Type B pancreatic cell (in vitro differentiated cells): Measurements from ENCODE around the gene TICAM2. TPM values are rescaled to one million over a fixed set of nuclear protein-coding genes. Genes with fewer than 3 reads are reported as not detected.
A peak's percentile ranks its signal among the peaks of the same experiment; 100 is the strongest.
"Not testable (repeated sequence)": the region's sequence is repeated elsewhere in the genome, so short reads cannot be mapped to it uniquely, and the experiment has no call there.

Experiments
- DNase-seq: peaks from one replicate; pipeline ENCODE4 v3.0.0; 2021; ENCODE audit warnings: mixed read lengths; ENCODE audit not compliant: unreplicated experiment; ENCODE audit errors: extremely low spot score
- H3K27ac Mint-ChIP-seq: 2 replicates; pipeline ENCODE4 v1.8.0; 2021; ENCODE audit warnings: mild to moderate bottlenecking, mixed read lengths
- H3K27me3 Mint-ChIP-seq: 2 replicates; pipeline ENCODE4 v1.8.0; 2021; ENCODE audit warnings: mixed read lengths
- H3K36me3 Mint-ChIP-seq: 2 replicates; pipeline ENCODE4 v1.8.0; 2021; ENCODE audit warnings: mixed read lengths
- H3K4me1 Mint-ChIP-seq: one replicate; pipeline ENCODE4 v1.8.0; 2021; ENCODE audit warnings: mixed read lengths; ENCODE audit not compliant: unreplicated experiment
- H3K4me3 Mint-ChIP-seq: 2 replicates; pipeline ENCODE4 v1.8.0; 2021; ENCODE audit warnings: mild to moderate bottlenecking, mixed read lengths
- H3K9me3 Mint-ChIP-seq: 2 replicates; pipeline ENCODE4 v1.8.0; 2021; ENCODE audit warnings: mixed read lengths
- long read RNA-seq: library from polyadenylated mRNA; unstranded; transcript quantifications from one replicate; pipeline ENCODE4 v2.0.0, GENCODE V29; 2020
- total RNA-seq: library from RNA; stranded (reverse); gene quantifications from 2 replicates; pipeline ENCODE4 v1.2.1, GENCODE V29; 2021; ENCODE audit warnings: low replicate concordance
- TF ChIP-seq, protein P1 (sequence below): fragments of 200-600 bp; sonication (generic); conservative IDR thresholded peaks from 2 replicates; pipeline ENCODE4 v1.5.0; 2021; ENCODE audit warnings: antibody characterized with exemption, mild to moderate bottlenecking

The TICAM2 gene, protein sequence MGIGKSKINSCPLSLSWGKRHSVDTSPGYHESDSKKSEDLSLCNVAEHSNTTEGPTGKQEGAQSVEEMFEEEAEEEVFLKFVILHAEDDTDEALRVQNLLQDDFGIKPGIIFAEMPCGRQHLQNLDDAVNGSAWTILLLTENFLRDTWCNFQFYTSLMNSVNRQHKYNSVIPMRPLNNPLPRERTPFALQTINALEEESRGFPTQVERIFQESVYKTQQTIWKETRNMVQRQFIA
- total RNA-seq = 0.59 and 1.1 TPM in 2 replicates
- long read RNA-seq, partial matches to known transcripts = 0 of 2 reads
- long read RNA-seq, other reads (novel, unspliced or antisense) = 2 of 2 reads

- TF ChIP-seq, protein P1, sequence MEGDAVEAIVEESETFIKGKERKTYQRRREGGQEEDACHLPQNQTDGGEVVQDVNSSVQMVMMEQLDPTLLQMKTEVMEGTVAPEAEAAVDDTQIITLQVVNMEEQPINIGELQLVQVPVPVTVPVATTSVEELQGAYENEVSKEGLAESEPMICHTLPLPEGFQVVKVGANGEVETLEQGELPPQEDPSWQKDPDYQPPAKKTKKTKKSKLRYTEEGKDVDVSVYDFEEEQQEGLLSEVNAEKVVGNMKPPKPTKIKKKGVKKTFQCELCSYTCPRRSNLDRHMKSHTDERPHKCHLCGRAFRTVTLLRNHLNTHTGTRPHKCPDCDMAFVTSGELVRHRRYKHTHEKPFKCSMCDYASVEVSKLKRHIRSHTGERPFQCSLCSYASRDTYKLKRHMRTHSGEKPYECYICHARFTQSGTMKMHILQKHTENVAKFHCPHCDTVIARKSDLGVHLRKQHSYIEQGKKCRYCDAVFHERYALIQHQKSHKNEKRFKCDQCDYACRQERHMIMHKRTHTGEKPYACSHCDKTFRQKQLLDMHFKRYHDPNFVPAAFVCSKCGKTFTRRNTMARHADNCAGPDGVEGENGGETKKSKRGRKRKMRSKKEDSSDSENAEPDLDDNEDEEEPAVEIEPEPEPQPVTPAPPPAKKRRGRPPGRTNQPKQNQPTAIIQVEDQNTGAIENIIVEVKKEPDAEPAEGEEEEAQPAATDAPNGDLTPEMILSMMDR = peak; percentile 55
- H3K27ac Mint-ChIP-seq = no peak within 1 kb of the TSS
- DNase-seq = peak; percentile 71
- no peaks in the 10 kb centered on the region for H3K9me3 Mint-ChIP-seq
- H3K27me3 Mint-ChIP-seq = no peaks in the 10 kb centered on the region
- peaks cover 7% of the 10 kb centered on the region for H3K4me1 Mint-ChIP-seq
- H3K4me3 Mint-ChIP-seq = peak within 1 kb of the TSS; percentile 77
- peaks cover 20% of the 10 kb centered on the region for H3K36me3 Mint-ChIP-seq
Measured at GRCh38 chr5:115601701-115602590, at the start of gene TICAM2. TICAM2 (minus strand) TSS chr5:115602479; CDS start chr5:115581256, 21,223 bp downstream.

DNA sequence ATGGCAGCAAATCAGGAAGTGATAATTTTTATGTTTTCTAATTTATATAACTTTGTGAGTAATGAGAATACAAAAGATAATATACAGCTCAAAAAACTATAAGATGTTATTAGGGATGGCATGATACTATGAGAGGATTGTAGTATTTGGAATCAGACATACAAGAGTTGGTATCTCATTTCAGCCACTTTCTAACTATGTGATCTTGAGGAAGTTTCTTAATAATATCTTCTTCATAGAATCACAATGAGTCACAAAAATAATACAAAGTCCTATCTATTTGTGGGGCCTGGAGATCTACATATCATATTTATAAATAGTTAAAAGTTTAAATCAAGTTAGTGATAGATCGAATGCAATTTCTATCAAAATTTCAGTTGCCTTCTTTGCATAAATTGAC is 47.3 kb upstream of the TICAM2 start:
- Mint-ChIP-seq H3K4me1 (no peaks in the 10 kb centered on the region), H3K4me3 (no peak overlapping the region), H3K27ac (no peak overlapping the region), H3K9me3 (no peaks in the 10 kb centered on the region), H3K36me3 (no peaks in the 10 kb centered on the region), H3K27me3 (peaks cover 3% of the 10 kb centered on the region)
- TF ChIP-seq, protein P1 = no peak
- no peak for DNase-seq

GRCh38 chr5:115648056-115648455 is 45.8 kb upstream of the TICAM2 start:
- DNase-seq = no peak
- Mint-ChIP-seq H3K4me1 (no peaks in the 10 kb centered on the region), H3K4me3 (no peak overlapping the region)

GRCh38 chr5:115645386-115645785 is 43.1 kb upstream of the TICAM2 start:
- not testable (repeated sequence) for H3K27me3 Mint-ChIP-seq, H3K4me3 Mint-ChIP-seq, H3K36me3 Mint-ChIP-seq, DNase-seq, H3K4me1 Mint-ChIP-seq, H3K9me3 Mint-ChIP-seq, H3K27ac Mint-ChIP-seq

More at GRCh38 chr5:115648056-115648455, 45.8 kb upstream of the TICAM2 start:
- H3K27ac Mint-ChIP-seq = no peak overlapping the region
- H3K9me3 Mint-ChIP-seq = no peaks in the 10 kb centered on the region
- peaks cover 3% of the 10 kb centered on the region for H3K27me3 Mint-ChIP-seq
- no peaks in the 10 kb centered on the region for H3K36me3 Mint-ChIP-seq
- TF ChIP-seq, protein P1 = no peak

- no peaks in the 10 kb centered on the region for H3K4me1 Mint-ChIP-seq
- H3K27ac Mint-ChIP-seq = no peak overlapping the region
- H3K36me3 Mint-ChIP-seq = no peaks in the 10 kb centered on the region
- H3K9me3 Mint-ChIP-seq = no peaks in the 10 kb centered on the region
- TF ChIP-seq, protein P1 = no peak
- H3K27me3 Mint-ChIP-seq = peaks cover 3% of the 10 kb centered on the region
- H3K4me3 Mint-ChIP-seq = no peak overlapping the region
- DNase-seq = no peak
Measured at GRCh38 chr5:115644046-115644445, 41.8 kb upstream of the TICAM2 start.

DNA sequence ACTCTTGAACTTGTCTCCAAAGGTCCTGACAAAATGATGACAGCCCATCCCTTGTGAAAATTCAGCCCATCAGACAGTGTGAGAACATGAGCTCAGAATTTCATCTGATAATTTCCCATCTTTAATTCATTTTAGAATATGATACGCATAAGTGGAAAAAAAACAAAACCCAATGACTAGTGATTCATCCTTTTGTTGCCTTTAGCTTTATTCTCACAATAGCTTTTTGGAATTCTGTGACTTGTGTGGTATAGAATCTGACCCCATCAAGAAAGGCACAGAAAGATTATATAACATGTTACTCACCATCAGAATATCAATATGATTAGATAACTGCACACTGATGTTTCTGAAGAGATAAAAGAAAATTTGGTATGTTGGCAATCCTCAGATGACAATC is 39.7 kb upstream of the TICAM2 start:
- Mint-ChIP-seq H3K36me3 (no peaks in the 10 kb centered on the region), H3K27me3 (peaks cover 3% of the 10 kb centered on the region), H3K27ac (no peak overlapping the region), H3K9me3 (no peaks in the 10 kb centered on the region), H3K4me1 (no peaks in the 10 kb centered on the region), H3K4me3 (no peak overlapping the region)
- no peak for DNase-seq
- TF ChIP-seq, protein P1 = no peak
